ELF-1 (cell line): ENCODE measurements around the gene AXIN1.
"Not testable (repeated sequence)": the region's sequence is repeated elsewhere in the genome, so short reads cannot be mapped to it uniquely, and the experiment has no call there.

Source experiments
- DNase-seq: peaks from one replicate; pipeline ENCODE4 v3.0.0-alpha.2; 2016; ENCODE audit warnings: low read depth, low spot score

The AXIN1 gene

DNA sequence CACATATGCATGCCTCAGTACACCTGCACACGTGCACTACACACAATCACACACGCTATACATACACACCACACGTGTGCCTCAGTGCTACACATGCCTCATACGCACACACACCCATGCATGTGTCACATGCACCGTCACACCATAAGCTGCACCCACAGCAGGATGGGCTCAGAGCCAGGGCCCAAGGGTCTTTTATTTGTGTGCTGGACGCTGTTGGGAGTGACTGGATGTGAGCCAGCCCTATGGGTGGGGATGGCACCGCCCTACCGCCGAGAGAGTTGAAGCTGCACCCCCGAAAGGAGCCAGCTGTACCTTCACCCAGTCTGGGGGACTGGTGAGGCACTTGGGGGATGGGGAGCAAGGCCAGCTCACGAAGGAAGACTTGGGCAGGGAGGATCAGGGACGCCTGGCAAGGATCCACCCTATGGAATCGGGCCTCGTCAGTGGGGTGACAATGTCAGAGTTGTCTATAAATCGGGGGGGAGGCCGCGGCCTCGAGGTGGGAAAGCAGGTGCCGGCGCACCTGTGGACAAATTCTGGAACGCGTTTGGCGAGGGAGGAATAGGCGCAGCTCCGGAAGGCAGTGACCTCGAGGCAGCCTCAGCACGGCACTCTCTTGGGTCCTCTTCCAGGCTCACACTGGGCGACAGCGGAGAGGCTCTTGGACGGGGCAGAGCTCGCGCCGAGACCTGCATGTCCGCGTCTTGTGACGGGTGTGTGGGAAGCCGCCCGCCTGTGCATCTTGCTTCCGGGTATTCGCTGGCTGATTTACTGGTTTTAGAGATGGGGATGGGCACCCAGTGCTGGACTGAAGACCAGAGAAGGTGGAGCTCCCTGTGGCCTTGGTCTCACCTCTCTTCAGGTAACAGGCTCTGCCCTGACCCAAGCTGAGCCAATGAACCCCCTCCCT is 84.1 kb downstream of the AXIN1 start:
- no peak for DNase-seq

DNA sequence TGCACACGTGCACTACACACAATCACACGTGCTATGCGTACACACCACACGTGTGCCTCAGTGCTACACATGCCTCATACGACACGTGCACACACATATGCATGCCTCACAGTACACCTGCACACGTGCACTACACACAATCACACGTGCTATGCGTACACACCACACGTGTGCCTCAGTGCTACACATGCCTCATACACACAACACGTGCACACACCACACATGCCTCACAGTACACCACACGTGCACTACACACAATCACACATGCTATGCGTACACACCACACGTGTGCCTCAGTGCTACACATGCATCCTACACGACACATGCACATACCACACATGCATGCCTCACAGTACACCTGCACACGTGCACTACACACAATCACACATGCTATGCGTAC is 85.0 kb downstream of the AXIN1 start:
- not testable (repeated sequence) for DNase-seq

DNA sequence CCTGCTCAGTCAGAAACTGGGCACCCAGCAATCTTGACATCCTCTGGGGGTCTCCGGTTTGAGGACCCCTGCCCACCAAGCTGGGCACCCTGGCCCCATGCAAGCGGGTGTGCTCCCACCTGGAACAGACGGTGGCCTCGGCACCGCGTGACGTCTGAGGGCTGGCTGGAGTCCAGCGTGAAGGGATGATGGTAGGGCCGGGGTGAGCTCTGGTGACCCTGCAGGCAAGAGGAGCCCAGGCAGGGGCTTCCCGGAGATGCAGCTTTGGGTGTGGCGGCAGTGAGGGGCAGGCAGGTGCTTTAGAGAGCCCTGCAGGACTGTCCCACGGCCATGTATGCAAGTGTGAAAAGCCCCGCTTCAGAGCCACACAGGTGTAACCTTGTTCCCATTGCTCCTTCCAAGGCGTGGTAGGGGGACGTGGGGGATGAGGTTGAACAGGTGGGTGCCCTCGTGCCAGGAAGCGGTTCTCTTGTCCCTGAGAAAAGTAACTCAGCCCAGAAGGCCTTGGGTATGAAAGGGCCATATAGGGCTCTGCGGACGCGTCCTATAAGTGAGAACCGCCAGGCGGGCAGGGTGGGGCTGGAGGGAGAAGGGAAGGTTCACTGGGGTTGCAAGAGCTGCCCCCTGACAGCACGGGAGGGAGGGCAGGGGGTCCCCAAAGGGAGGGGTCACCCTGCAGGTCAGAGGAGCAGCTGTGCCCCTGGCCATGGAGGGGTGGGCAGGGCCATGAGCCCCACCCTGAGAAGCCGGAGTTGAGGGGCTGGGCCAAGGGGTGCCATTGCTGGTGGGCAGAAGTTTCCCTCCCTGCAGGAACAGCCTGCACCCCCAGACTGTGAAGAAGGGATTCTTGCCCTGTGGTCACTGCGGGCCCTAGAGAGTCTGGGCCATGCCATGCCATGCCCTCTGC is 86.0 kb downstream of the AXIN1 start:
- no peak for DNase-seq

DNA sequence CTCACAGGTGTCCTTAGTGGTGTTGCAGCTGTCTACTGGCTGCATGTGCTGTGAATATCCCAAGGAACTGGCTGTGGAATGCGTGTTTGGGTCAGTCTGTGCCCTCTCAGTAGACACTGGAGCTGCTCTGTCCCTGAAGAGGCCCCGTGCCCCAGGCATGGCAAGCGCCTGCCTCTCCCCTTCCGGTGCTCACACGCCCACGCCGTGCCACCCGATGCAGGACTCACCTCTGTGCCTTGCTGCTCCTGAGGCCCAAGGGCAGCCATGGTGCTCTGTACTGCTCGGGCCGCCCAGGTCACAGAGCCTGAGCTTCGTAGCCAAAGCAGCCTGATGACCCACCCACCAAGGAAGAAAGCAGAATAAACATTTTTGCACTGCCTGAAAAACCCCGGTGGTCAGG is 86.8 kb downstream of the AXIN1 start:
- no peak for DNase-seq

DNA sequence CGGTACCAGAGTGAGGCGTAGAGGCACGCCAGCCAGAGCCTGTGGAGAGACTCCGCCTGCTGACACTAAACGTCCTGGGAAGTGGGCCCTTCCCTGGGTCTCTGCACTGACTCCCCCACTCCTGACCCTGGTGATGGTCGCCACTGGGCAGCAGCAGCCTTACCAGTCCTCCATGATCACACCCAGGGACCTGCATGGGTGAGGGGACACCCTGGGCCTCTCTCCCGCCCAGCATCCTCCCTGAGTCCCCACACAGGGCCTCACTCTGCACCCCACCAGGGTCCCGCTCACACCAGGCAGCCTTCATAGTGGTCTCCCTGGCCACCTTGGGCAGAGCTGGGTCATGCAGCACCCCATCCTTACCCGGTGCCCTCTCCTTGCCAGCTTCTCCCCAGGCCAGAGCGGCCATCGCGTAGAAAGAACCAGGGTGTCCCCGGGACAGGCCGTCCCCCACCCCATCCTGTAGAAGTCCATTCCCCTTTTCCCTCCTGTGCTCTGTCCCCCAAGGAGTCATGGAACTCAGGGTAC is 87.5 kb downstream of the AXIN1 start:
- DNase-seq = no peak

DNA sequence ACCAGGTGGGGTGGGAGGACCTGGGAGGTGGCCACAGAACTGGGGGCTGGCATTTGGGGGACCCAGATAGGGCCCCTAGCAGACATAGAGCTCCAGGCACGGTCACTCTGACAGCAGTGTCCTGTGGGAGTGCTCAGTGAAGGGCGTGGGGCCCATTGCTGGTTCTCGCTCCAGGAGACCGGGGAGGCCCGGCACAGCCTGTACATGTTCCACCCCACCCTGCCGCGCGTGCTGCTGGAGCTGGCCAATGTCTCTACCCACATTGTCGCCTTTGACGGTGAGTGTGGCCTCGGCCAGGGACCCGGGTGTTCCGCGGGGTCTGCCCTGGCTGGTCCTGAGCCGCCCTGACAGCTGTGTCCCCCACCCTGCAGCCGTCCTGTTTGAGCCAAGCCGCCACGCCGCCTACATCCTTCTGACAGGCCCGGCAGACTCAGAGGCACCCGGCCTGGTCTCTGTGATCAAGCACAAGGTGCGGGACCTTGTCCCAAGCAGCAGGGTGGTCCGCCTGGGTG is 88.0 kb downstream of the AXIN1 start:
- DNase-seq = no peak

DNA sequence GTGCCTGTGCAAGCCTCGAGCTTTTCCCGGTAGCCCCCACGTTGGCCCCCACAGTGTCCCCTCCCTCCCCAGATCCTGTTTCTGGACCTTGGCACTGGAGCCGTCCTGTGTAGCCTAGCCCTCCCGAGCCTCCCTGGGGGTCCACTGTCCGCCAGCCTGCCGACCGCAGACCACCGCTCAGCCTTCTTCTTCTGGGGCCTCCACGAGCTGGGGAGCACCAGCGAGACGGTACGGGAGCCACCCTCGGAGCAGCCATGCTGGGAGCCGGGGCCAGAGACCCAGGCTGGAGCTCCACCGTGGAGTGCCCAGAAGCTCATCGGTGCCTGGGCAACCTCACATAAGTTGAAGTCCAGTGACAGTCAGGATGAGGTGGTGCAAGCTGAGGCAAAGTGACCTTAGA is 88.6 kb downstream of the AXIN1 start:
- DNase-seq = no peak

DNA sequence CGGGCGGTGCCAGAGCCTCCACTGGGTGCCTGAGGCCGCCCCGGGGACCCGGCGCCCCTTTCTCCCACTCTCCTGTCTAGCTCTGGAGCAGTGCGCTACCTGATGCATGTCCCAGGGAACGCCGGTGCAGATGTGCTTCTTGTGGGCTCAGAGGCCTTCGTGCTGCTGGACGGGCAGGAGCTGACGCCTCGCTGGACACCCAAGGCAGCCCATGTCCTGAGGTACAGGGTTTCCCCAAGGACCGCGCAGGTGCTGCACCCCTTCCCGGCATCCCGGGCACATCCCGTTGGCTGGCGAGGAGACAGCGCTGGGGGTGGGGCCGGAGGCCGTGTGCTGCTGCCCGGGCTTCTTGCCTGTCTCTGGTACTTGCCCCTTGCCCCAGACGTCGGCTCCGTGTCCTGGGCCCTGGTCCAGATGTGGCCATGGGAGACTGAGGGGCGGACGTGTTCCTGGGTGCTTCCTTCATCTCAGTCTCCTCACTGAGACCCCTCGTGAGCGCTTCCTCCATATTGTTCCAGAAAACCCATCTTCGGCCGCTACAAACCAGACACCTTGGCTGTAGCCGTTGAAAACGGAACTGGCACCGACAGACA is 89.2 kb downstream of the AXIN1 start:
- DNase-seq = no peak

DNA sequence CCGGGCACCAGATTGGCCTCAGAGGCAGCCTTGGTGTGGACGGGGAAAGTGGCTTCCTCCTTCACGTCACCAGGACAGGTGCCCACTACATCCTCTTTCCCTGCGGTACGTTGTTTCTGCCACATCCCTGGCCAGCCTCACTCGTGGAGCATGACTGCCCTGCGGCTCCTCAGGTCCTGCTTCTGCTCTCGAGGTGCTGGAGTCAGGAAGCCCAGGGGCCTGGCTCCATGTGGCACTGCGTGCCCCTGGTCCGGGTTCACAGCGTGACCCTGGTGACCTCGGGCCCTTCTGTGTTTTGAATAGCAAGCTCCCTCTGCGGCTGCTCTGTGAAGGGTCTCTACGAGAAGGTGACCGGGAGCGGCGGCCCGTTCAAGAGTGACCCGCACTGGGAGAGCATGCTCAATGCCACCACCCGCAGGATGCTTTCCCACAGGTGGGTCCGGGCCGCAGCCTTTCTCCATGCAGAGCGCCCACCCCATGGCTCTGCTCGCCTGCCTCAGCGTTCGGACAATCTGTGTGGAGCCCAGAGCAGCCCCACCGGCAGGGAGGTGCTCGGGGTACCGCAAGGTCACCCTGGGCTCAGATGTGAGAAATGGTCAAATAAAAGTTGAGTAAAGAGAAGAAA is 90.3 kb downstream of the AXIN1 start:
- DNase-seq = no peak

DNA sequence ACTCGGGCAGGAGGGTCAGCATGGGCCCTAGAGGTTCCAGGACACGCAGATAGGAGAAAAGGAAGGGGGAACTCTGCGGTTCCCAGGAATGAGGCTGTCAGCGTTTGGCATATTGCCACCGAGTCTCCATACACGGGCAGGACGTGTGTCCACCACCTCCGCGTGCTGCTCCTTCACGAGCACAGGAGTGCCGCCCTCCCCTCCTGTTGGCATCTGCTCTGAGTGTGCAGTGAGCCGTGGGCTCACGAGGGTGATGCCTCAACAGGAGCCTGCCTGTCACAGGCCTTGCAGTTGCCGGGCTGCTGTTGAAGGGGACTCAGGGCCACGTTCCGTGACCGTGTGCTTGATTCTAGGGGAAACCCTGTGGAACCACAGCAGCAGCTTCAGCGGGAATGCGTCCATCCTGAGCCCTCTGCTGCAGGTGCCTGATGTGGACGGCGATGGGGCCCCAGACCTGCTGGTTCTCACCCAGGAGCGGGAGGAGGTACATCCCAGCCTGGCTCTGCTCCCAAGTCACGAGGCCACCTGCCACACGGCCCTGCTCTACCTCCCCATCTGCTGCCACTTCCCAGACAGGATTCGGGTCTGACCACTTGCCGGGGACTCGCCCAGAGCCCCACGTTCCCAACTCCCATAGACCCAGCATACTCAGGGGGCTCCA is 91.4 kb downstream of the AXIN1 start:
- DNase-seq = no peak

DNA sequence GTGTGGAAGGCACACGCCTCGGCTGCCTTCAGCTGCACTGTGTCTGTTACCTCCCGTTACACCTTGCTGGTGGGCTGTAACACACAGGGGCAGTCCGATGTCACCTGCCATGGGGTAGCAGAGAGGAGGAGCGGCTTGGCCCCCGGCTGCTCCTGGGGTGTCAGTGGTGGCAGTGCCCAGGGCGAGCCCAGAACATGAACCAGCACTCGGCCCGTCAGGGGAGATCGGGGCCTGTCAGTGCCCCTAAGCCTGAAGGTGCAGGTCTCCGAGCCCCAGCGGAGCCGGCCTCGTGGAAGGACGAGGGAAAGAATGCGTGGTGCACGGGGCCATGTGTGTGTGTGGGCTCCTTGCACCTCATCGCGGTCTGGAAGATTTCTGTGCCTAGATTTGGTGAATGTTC is 92.2 kb downstream of the AXIN1 start:
- no peak for DNase-seq

DNA sequence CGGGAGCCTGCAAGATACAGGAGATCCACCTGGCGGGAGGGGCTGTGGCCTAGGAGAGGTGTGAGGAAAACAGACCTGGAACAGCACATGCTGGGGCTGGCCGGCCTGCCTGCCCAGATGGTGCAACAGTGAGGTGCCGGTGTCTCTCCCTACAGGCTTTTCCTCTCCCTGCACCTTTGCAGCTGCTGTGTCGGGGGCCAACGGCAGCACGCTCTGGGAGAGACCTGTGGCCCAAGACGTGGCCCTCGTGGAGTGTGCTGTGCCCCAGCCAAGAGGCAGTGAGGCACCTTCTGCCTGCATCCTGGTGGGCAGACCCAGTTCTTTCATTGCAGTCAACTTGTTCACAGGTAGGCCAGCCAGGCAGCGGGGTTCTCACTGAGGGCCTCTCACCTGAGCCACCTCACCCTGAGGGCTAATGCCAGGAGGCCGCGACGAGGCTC is 92.7 kb downstream of the AXIN1 start:
- no peak for DNase-seq

DNA sequence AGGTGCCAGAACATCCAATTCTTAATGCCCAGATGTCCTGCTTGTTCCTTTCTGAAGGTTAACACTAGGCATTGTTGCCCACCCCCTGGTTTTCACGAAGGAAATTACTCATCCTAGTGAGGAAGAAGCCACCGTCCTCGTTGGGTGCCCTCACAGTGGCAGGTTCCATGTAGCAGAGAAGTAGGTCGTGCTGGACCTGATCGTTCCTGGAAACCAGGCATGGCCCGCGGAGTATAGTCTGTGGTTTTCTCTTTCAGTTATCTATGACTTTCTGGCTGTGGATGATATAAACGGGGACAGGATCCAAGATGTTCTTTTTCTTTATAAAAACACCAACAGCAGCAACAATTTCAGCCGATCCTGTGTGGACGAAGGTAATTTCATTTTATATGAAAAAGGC is 93.3 kb downstream of the AXIN1 start:
- DNase-seq = no peak

DNA sequence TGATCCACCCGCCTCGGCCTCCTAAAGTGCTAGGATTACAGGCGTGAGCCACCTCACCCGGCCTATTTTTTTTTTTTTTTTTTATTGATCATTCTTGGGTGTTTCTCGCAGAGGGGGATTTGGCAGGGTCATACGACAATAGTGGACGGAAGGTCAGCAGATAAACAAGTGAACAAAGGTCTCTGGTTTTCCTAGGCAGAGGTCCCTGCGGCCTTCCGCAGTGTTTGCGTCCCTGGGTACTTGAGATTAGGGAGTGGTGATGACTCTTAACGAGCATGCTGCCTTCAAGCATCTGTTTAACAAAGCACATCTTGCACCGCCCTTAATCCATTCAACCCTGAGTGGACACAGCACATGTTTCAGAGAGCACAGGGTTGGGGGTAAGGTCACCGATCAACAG is 94.4 kb downstream of the AXIN1 start:
- not testable (repeated sequence) for DNase-seq

DNA sequence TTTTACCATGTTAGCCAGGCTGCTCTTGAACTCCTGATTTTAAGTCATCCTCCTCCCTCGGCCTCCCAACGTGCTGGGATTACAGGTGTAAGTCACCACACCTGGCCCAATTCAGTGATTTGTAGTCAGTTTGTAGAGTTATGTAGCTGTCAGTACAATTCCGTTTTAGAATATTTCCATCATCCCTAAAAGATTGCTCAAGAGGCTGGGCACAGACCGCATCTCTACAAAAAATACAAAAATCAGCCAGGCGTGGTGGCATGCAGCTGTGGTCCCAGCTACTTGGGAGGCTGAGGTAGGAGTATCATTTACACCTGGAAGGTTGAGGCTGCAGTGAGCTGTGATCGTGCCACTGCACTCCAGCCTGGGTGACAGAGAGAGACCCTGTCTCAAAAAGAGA is 97.3 kb downstream of the AXIN1 start:
- DNase-seq = no peak

DNA sequence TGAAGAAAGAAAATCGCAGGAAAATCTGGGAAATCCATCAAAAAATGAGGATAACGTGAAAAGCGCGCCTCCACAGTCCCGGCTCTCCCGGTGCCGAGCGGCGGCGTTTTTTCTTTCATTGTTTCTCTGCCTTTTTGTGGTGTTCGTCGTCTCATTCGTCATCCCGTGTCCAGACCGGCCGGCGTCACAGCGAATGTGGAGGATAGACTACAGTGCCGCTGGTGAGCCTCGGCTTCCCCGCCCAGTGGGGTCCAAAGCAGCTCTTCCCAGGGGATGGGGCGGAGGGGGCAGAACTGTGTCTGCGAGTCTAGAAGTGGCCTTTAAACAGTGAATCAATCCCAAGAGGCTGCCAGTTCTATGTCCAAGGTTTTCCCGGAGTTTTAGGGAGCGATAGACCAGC is 98.1 kb downstream of the AXIN1 start:
- no peak for DNase-seq

DNA sequence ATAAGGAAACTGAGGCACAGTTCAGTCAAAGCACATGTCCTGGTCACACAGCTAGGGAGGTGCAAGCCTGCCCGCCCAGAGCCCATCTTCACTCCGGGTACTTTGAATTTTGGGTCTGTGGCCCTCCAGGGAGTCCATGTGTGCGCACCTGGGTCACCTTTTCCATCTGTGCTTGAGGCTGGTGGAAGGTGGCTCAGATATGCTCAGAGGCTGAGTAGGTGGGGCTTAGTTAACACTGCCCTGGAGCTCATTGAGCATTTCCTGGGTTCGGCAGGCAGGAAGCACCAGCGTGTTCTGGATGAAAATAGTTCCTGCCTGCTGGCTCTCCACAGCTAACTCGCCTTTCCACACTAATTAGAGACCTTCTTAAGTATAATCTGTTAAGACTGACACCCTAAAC is 98.7 kb downstream of the AXIN1 start:
- DNase-seq = no peak

DNA sequence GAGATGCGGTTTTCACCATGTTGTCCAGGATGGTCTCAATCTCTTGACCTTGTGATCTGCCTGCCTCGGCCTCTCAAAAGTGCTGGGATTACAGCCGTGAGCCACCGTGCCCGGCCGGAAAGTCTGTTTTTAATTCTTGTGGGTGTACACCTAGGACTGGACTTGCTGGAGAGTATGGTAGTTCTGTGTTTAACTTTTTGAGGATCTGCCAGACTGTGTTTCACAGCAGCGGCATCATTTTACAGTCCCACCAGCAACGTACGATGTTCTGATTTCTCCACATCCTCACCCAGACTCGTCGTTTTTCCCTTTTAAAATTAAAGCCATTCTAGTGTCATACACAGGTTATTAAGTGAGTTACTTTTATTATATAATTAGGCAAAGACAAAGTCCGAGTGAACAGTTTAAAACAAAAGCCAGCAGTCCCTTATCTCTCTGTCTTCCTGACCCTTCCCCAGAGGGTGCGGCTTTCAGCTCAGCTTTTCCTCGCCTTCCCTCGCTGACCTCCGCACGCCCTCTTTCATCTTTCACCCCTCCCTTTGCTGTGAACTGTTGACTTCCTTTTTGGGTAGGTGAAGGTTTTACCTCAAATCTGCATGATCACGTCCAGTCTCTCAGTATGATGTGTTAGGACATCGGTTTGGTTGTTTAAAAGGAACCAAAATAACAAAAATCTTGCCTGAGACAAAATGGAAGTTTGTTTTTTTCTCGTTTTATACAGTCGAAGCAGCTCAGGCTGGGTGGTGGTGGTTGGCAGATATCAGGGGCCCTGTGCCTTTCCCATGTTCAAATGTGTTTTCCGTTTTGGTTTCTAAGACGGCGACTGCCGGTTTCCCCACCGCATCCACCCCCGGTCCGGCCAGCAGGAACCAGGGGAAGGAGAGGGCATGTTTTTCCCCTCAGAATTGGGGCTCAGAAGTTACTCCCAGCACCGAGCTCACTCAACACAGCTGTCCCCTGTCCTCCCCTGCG is 99.9 kb downstream of the AXIN1 start:
- DNase-seq = no peak

DNA sequence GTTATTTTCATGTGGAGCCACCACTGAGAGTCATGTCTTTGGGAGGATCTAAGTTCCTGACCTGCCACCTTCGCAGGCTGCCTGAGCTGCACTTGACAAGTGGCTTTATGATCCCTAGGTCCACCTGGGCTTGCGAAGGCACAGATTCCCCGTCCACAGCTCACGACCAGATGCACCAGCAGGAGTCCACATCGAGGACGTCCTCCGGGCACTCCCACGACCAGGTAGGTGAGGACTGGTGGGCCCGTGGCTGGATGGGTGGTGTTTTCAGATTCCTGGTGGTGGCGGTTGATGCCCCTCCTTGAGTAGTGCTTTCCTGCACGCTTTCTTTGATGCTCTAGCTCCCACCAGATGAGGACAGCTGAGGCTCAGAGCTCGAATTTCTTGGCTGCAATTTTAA is 103.1 kb downstream of the AXIN1 start:
- DNase-seq = no peak

DNA sequence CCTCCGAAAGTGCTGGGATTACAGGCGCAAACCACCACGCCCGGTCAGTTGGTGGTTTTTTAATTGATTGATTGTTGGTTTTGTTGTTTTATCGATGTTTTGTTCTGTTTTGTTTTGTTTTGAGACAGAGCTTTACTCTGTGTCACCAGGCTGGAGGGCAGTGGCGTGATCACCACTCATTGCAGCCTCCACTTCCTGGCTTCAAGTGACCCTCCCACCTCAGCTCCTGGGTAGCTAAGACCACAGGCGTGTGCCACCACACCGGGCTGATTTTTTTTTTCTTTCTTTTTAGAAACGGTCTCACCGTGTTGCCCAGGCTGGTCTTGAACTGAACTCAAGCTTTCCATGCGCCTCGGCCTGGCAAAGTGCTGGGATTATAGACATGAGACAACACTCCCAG is 105.5 kb downstream of the AXIN1 start:
- no peak for DNase-seq
